Thyroid gland (tissue), 4 donors: ENCODE results near the gene LIN37. TPM values are rescaled to one million over a fixed set of nuclear protein-coding genes. Genes with fewer than 3 reads are reported as not detected.

Experiments
- DNase-seq, 2 donors: peaks; one replicate each; pipeline ENCODE4 v3.0.0-alpha.2; 2019
- H3K27ac ChIP-seq, 3 donors: fragments of 200-600 bp; sonication (generic); 1 replicate in 2 of 3; 2 replicates in 1 of 3; pipeline ENCODE4 v1.5.1; 2016 to 2019; ENCODE audit warnings: mild to moderate bottlenecking in 1 of 3, moderate library complexity in 1 of 3
- H3K27me3 ChIP-seq: fragments of 200-600 bp; sonication (generic); one replicate; pipeline ENCODE4 v1.5.1; 2019
- H3K36me3 ChIP-seq, 2 donors: fragments of 200-600 bp; sonication (generic); one replicate each; pipeline ENCODE4 v1.5.1; 2016 to 2019
- H3K4me1 ChIP-seq, 2 donors: fragments of 200-600 bp; sonication (generic); one replicate each; pipeline ENCODE4 v1.5.1; 2017 to 2019
- H3K4me3 ChIP-seq, 3 donors: fragments of 200-600 bp; sonication (generic); replicated peaks in 1 of 3; 1 replicate in 2 of 3; 2 replicates in 1 of 3; pipeline ENCODE4 v1.5.1; 2016; ENCODE audit warnings: mild to moderate bottlenecking in 1 of 3
- H3K9me3 ChIP-seq: fragments of 200-600 bp; sonication (generic); one replicate; pipeline ENCODE4 v1.5.1; 2017
- POLR2A ChIP-seq, 2 donors: fragments of 450-650 bp; IDR thresholded peaks; one replicate each; pipeline ENCODE4 v1.6.1; 2017; ENCODE audit warnings: antibody characterized with exemption in 2 of 2, mild to moderate bottlenecking in 2 of 2, moderate library complexity in 1 of 2
- WGBS, 2 donors: methylation state at CpG; one replicate each; pipeline ENCODE4 v1.1.5; 2017; 5-methylcytosine and 5-hydroxymethylcytosine counted together
- intact Hi-C: fragments of 100-400 bp; cut with DNase I; formaldehyde crosslinking; loops from one replicate; pipeline ENCODE4 v1.15.1; 2023
- total RNA-seq, 4 donors: library from RNA; depleted of rRNA; stranded (reverse); fragments of >200 nt; gene quantifications; one replicate each; pipeline ENCODE4 v1.2.3, GENCODE V29; 2016
- TF ChIP-seq, protein P1 (sequence below), 6 experiments: fragments of 200-600 bp in 3 of 6; fragments of 450-650 bp in 3 of 6; sonication (generic) in 3 of 6; IDR thresholded peaks; one replicate each; pipeline ENCODE4 v1.5.1; 2016 to 2019; ENCODE audit warnings: antibody characterized with exemption in 6 of 6, mild to moderate bottlenecking in 2 of 6, inconsistent platforms in 1 of 6, moderate library complexity in 1 of 6

The LIN37 gene
- total RNA-seq, 4 donors from 2014 or later, result 8.2 to 21.5 (median 14.1) TPM

DNA sequence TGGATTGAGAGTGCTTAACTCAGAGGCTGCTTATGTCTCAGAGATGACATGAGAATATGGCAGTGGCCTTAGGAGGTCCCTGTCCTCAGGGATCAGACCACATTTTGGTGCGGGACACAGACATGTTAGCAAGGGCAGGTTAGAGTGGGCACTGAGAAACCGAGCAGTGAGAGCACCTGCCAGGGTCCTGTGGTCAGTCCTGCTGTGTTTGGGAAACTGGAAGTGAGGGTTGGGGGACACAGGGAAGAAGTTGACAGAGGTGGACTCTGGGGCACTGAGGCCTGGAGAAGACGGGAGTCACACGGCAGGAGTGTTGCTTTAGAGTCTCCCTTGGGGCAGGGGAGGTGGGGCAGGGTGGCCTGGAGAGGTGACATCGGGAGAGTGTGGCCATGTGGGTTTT lies 13.5 kb upstream of the LIN37 start:
- Histone ChIP-seq H3K4me3 (no peak overlapping the region), H3K4me1 (peaks cover 5 to 6% of the 10 kb centered on the region in 2 donors), H3K36me3 (peaks cover 52 to 55% of the 10 kb centered on the region in 2 donors), H3K9me3 (no peaks in the 10 kb centered on the region), H3K27ac (no peak overlapping the region), H3K27me3 (no peaks in the 10 kb centered on the region)
- TF ChIP-seq, protein P1, sequence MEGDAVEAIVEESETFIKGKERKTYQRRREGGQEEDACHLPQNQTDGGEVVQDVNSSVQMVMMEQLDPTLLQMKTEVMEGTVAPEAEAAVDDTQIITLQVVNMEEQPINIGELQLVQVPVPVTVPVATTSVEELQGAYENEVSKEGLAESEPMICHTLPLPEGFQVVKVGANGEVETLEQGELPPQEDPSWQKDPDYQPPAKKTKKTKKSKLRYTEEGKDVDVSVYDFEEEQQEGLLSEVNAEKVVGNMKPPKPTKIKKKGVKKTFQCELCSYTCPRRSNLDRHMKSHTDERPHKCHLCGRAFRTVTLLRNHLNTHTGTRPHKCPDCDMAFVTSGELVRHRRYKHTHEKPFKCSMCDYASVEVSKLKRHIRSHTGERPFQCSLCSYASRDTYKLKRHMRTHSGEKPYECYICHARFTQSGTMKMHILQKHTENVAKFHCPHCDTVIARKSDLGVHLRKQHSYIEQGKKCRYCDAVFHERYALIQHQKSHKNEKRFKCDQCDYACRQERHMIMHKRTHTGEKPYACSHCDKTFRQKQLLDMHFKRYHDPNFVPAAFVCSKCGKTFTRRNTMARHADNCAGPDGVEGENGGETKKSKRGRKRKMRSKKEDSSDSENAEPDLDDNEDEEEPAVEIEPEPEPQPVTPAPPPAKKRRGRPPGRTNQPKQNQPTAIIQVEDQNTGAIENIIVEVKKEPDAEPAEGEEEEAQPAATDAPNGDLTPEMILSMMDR (IDR thresholded peaks at IDR 0.05), result no peak
- TF ChIP-seq POLR2A (IDR thresholded peaks at IDR 0.05), result no peak
- intact Hi-C loops, result no loop called here
- 79 to 84% methylated on average over 5 of the region's 5 CpGs for WGBS, 2 donors
- DNase-seq, result no peak

DNA sequence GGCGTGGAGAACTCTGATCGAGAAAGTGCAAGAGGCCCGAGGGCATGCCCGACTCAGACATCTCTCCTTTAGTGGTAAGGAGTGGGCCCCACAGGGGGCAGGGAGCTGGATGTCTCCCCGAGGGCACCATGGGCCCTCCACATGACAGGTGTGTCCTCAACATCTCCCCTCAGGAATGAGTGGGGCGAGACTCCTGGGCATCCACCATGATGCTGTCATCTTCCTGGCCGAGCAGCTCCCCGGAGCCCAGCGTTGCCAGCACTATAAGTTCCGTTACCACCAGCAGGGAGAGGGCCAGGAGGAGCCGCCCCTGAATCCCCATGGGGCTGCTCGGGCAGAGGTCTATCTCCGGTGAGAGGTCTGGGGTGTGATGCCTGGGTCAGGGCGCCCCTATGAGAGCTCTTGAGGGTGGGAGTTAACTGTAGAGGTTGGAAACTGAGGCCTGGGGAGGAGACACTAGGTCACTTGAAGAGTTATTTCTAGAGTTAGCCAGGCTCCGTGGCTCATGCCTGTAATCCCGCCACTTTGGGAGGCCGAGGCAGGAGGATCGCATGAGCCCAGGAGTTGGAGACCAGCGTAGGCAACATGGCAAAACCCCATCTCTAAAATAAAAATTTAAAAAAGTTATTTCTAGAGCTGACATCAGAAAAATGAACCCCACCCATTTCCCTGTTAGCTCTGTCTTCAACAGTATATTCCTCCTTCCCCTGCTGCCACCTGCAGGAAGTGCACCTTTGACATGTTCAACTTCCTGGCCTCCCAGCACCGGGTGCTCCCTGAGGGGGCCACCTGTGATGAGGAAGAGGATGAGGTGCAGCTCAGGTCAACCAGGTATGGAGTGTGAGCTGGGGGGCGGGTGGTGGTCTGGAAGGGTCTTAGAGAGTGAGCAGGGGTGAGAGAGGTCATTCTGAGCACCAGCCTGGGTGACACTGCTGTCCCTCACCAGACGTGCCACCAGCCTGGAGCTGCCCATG lies 11.2 kb upstream of the LIN37 start:
- WGBS, 2 donors, result 84 to 88% methylated on average over 17 to 21 of the region's 22 CpGs
- peaks cover 15% of the 10 kb centered on the region in 2 donors for H3K4me1 ChIP-seq
- intact Hi-C loops, result no loop called here
- H3K27ac ChIP-seq, result no peak overlapping the region
- no peaks in the 10 kb centered on the region for H3K9me3 ChIP-seq
- no peak overlapping the region for H3K4me3 ChIP-seq
- no peak for DNase-seq
- peaks cover 31 to 32% of the 10 kb centered on the region in 2 donors for H3K36me3 ChIP-seq
- TF ChIP-seq, protein P1 (IDR thresholded peaks at IDR 0.05), result no peak
- TF ChIP-seq POLR2A (IDR thresholded peaks at IDR 0.05), result no peak
- H3K27me3 ChIP-seq, result no peaks in the 10 kb centered on the region

DNA sequence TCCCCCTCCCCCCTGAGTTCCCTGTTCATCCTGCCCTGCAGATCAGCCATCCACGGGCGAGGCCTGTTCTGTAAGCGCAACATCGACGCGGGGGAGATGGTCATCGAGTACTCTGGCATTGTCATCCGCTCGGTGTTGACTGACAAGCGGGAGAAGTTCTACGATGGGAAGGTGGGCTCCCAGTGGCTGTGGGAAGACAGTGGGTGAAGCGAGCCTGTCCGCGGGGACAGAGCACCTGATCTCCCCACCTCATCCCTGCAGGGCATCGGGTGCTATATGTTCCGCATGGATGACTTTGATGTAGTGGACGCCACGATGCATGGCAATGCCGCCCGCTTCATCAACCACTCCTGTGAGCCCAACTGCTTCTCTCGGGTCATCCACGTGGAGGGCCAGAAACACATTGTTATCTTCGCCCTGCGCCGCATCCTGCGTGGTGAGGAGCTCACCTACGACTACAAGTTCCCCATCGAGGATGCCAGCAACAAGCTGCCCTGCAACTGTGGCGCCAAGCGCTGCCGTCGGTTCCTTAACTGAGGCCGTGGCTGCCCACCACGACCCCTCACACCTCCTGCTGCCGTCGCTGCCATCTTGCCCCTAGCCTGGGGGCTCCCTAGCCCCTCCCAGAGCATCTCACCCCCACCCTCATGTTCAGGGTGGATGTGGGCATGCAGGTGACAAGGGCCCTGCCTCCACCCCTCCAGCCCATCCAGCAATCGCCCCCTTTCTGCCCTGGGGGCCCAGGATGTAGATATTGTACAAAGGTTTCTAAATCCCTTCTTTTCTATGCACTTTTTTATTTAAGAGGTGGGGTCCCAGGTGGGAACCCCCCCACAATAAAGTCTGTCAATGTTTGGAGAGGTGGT lies 10.1 kb upstream of the LIN37 start:
- intact Hi-C loops, result no loop called here
- Histone ChIP-seq H3K4me1 (peaks cover 15% of the 10 kb centered on the region in 2 donors), H3K4me3 (no peak overlapping the region), H3K27ac (no peak overlapping the region), H3K9me3 (no peaks in the 10 kb centered on the region), H3K36me3 (peaks cover 22 to 26% of the 10 kb centered on the region in 2 donors), H3K27me3 (no peaks in the 10 kb centered on the region)
- WGBS, 2 donors, result 91 to 93% methylated on average over 36 to 37 of the region's 37 CpGs
- no peak for DNase-seq
- no peak for TF ChIP-seq POLR2A (IDR thresholded peaks at IDR 0.05)
- TF ChIP-seq, protein P1 (IDR thresholded peaks at IDR 0.05), result no peak

DNA sequence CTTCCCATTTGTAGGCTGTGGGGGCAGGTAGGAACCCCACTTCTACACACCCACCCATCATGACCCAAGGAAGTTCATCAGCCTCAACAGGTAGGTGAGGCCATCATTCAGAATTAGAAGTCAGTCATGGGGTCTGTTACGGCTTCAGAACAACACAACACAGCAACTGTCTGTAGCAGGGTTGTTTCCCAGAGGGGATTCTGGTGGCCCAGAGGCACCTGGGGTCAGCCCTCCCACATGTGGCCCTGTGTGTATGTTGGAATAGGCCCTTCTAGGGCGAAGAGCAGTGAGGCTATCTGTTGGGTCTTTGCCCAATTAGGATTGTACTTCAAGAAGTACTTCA lies 9.5 kb upstream of the LIN37 start:
- no peak for DNase-seq

More for the DNA sequence above, 9.5 kb upstream of the LIN37 start:
- WGBS, 2 donors, result 100% methylated on average over 1 to 2 of the region's 2 CpGs
- Histone ChIP-seq H3K9me3 (no peaks in the 10 kb centered on the region), H3K36me3 (peaks cover 22 to 29% of the 10 kb centered on the region in 2 donors), H3K4me3 (no peak overlapping the region), H3K27ac (no peak overlapping the region), H3K4me1 (peaks cover 15% of the 10 kb centered on the region in 2 donors), H3K27me3 (no peaks in the 10 kb centered on the region)
- no peak for TF ChIP-seq POLR2A (IDR thresholded peaks at IDR 0.05)
- TF ChIP-seq, protein P1 (IDR thresholded peaks at IDR 0.05), result no peak
- intact Hi-C loops, result no loop called here
